MM.1S (cell line): ENCODE measurements around the gene TAS1R1.

Experiments used
- DNase-seq: peaks from one replicate; pipeline ENCODE4 v3.0.0-alpha.2; 2015
- H2AFZ ChIP-seq: fragments of 300-600 bp; sonication (generic); 2 replicates; pipeline ENCODE4 v1.6.0; 2016; ENCODE audit warnings: antibody characterized with exemption, low read length
- H3F3A ChIP-seq: fragments of 300-600 bp; sonication (generic); 2 replicates; pipeline ENCODE4 v1.6.1; 2016; ENCODE audit warnings: mild to moderate bottlenecking, antibody characterized with exemption, low read length, moderate library complexity, mixed read lengths; ENCODE audit not compliant: insufficient read depth
- H3K27ac ChIP-seq: fragments of 300-600 bp; sonication (generic); 2 replicates; pipeline ENCODE4 v1.5.1; 2016; ENCODE audit warnings: mild to moderate bottlenecking, low read length
- H3K27me3 ChIP-seq: fragments of 300-600 bp; sonication (generic); replicated peaks from 2 replicates; pipeline ENCODE4 v1.6.0; 2016; ENCODE audit warnings: low read length; ENCODE audit not compliant: insufficient read depth
- H3K36me3 ChIP-seq: fragments of 300-600 bp; sonication (generic); replicated peaks from 2 replicates; pipeline ENCODE4 v1.6.1; 2016; ENCODE audit warnings: mild to moderate bottlenecking, low read length, mixed read lengths; ENCODE audit not compliant: insufficient read depth
- H3K4me1 ChIP-seq: fragments of 300-600 bp; sonication (generic); 2 replicates; pipeline ENCODE4 v1.6.1; 2016; ENCODE audit warnings: low read length, mixed read lengths
- H3K4me2 ChIP-seq: fragments of 300-600 bp; sonication (generic); 2 replicates; pipeline ENCODE4 v1.6.0; 2016; ENCODE audit warnings: low read depth, low read length
- H3K4me3 ChIP-seq: fragments of 300-600 bp; sonication (generic); 2 replicates; pipeline ENCODE4 v1.5.1; 2016; ENCODE audit warnings: low read length, mixed read lengths
- H3K79me2 ChIP-seq: fragments of 300-600 bp; sonication (generic); 2 replicates; pipeline ENCODE4 v1.6.1; 2016; ENCODE audit warnings: mixed run types, low read length, mixed read lengths
- H3K9ac ChIP-seq: fragments of 300-600 bp; sonication (generic); 2 replicates; pipeline ENCODE4 v1.6.1; 2016; ENCODE audit warnings: low read length, mixed read lengths
- H3K9me2 ChIP-seq: fragments of 300-600 bp; sonication (generic); replicated peaks from 2 replicates; pipeline ENCODE4 v1.6.1; 2016; ENCODE audit warnings: mild to moderate bottlenecking, low read length, mixed read lengths; ENCODE audit not compliant: insufficient read depth
- H3K9me3 ChIP-seq: fragments of 300-600 bp; sonication (generic); replicated peaks from 2 replicates; pipeline ENCODE4 v1.6.1; 2016; ENCODE audit warnings: mild to moderate bottlenecking, low read length, mixed read lengths; ENCODE audit not compliant: insufficient read depth
- H4K20me1 ChIP-seq: fragments of 300-600 bp; sonication (generic); 2 replicates; pipeline ENCODE4 v1.6.1; 2016; ENCODE audit warnings: mild to moderate bottlenecking, low read length, moderate library complexity, mixed read lengths; ENCODE audit not compliant: insufficient read depth
- EZH2 ChIP-seq: fragments of 300-600 bp; sonication (generic); optimal IDR thresholded peaks from 2 replicates; pipeline ENCODE3; 2017; ENCODE audit warnings: low read depth, mild to moderate bottlenecking, antibody characterized with exemption, low read length, mixed read lengths
- EZH2phosphoT487 ChIP-seq: fragments of 300-600 bp; sonication (generic); IDR thresholded peaks from 2 replicates; pipeline ENCODE4 v1.6.1; 2018; ENCODE audit warnings: antibody characterized with exemption, low read length
- TF ChIP-seq, protein P1 (sequence below): fragments of 300-600 bp; sonication (generic); IDR thresholded peaks from 2 replicates; pipeline ENCODE4 v1.5.1; 2016; ENCODE audit warnings: antibody characterized with exemption, low read length, mixed read lengths

TAS1R1 gene

DNA sequence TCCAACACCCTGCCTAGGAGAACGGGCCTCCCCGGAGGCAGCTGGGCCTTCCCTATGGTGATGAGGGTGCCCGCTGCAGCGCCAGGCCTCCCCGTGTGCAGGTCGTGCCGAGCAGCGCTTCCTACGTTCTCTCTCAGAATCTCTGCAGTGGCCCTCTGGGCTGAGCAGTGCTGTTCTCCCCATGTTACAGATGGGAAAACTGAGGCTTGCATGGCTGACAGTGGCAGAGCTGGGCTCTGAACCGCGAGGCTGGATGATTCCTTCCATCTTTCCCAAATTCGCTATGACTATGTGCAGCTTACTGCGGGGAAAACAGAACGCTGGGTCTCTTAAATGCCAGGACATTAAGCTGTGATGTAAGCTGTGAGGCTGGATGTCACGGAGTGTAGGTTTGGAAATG is 38.7 kb downstream of the TAS1R1 start:
- 0 out of 2 replicates have a peak, but pooled peaks cover 6% of the 10 kb centered on the region for H4K20me1 ChIP-seq

GRCh38 chr1:6594977-6595740 is 40.1 kb downstream of the TAS1R1 start:
- peaks cover 14% of the 10 kb centered on the region; the same call in 1 of the 2 replicates for H4K20me1 ChIP-seq
- H3F3A ChIP-seq: peaks cover 1% of the 10 kb centered on the region; the same call in 1 of the 2 replicates
- H3K9me2 ChIP-seq: no peaks in the 10 kb centered on the region
- no peak overlapping the region for H3K9ac ChIP-seq
- no peak for DNase-seq
- H3K9me3 ChIP-seq: no peaks in the 10 kb centered on the region
- no peak for TF ChIP-seq EZH2
- no peak for TF ChIP-seq EZH2phosphoT487
- TF ChIP-seq, protein P1, sequence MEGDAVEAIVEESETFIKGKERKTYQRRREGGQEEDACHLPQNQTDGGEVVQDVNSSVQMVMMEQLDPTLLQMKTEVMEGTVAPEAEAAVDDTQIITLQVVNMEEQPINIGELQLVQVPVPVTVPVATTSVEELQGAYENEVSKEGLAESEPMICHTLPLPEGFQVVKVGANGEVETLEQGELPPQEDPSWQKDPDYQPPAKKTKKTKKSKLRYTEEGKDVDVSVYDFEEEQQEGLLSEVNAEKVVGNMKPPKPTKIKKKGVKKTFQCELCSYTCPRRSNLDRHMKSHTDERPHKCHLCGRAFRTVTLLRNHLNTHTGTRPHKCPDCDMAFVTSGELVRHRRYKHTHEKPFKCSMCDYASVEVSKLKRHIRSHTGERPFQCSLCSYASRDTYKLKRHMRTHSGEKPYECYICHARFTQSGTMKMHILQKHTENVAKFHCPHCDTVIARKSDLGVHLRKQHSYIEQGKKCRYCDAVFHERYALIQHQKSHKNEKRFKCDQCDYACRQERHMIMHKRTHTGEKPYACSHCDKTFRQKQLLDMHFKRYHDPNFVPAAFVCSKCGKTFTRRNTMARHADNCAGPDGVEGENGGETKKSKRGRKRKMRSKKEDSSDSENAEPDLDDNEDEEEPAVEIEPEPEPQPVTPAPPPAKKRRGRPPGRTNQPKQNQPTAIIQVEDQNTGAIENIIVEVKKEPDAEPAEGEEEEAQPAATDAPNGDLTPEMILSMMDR: no peak
- no peak overlapping the region for H3K4me2 ChIP-seq
- H3K4me3 ChIP-seq: no peak overlapping the region
- H3K4me1 ChIP-seq: peaks cover 6% of the 10 kb centered on the region; the same call in 1 of the 2 replicates
- H3K27ac ChIP-seq: no peak overlapping the region
- H3K27me3 ChIP-seq: no peaks in the 10 kb centered on the region
- peaks cover 11% of the 10 kb centered on the region; the same call in 1 of the 2 replicates for H3K36me3 ChIP-seq
- no peak overlapping the region for H2AFZ ChIP-seq
- H3K79me2 ChIP-seq: peaks cover 66% of the 10 kb centered on the region

More for the DNA sequence above, 38.7 kb downstream of the TAS1R1 start:
- Histone ChIP-seq H3K79me2 (peaks cover 53% of the 10 kb centered on the region), H3K9me3 (no peaks in the 10 kb centered on the region), H3K36me3 (peaks cover 9% of the 10 kb centered on the region; the same call in 1 of the 2 replicates), H3K9me2 (no peaks in the 10 kb centered on the region), H3K4me1 (no peaks in the 10 kb centered on the region), H3K9ac (no peak overlapping the region), H3K4me3 (no peak overlapping the region), H3K4me2 (no peak overlapping the region), H3K27me3 (no peaks in the 10 kb centered on the region), H3F3A (no peaks in the 10 kb centered on the region; the same call in 1 of the 2 replicates), H2AFZ (no peak overlapping the region), H3K27ac (no peak overlapping the region)
- DNase-seq: no peak
- TF ChIP-seq EZH2phosphoT487 (no peak), EZH2 (no peak)
- TF ChIP-seq, protein P1: no peak

DNA sequence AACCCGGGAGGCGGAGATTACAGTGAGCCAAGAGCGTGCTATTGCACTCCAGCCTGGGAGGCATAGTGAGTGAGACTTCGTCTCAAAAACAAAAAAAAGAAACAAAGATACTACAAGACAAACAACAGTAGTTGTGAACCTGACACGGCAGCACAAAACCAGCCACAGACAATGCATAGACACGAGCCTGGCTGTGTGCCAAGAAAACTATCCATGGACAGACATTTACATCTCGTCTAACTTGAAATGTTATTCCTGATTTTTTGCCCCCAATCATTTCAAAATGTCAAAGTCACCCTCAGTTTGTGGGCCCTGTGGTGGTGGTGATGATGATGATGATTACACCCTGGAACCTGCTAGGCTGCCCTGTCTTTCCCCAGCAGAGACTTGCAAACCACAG is 41.2 kb downstream of the TAS1R1 start:
- no peak overlapping the region for H2AFZ ChIP-seq
- no peak overlapping the region for H3K4me3 ChIP-seq
- H3K9me3 ChIP-seq: no peaks in the 10 kb centered on the region
- no peak for DNase-seq
- 0 out of 2 replicates have a peak, but pooled peaks cover 10% of the 10 kb centered on the region for H3F3A ChIP-seq
- no peak overlapping the region for H3K27ac ChIP-seq
- peaks cover 6% of the 10 kb centered on the region; the same call in 1 of the 2 replicates for H3K4me1 ChIP-seq
- no peak for TF ChIP-seq EZH2
- no peak for TF ChIP-seq EZH2phosphoT487
- TF ChIP-seq, protein P1: no peak
- H3K4me2 ChIP-seq: no peak overlapping the region
- H3K27me3 ChIP-seq: no peaks in the 10 kb centered on the region
- H3K9ac ChIP-seq: no peak overlapping the region
- H3K9me2 ChIP-seq: no peaks in the 10 kb centered on the region
- peaks cover 71% of the 10 kb centered on the region for H3K79me2 ChIP-seq
- H4K20me1 ChIP-seq: peaks cover 14% of the 10 kb centered on the region; the same call in 1 of the 2 replicates
- H3K36me3 ChIP-seq: peaks cover 11% of the 10 kb centered on the region; the same call in 1 of the 2 replicates
